Brain pericyte (primary cell): ENCODE measurements around the gene HLA-DRB1.
"Not testable (repeated sequence)": the region's sequence is repeated elsewhere in the genome, so short reads cannot be mapped to it uniquely, and the experiment has no call there.

Source experiments
- DNase-seq: peaks from one replicate; pipeline ENCODE4 v3.0.0-alpha.2; 2012; ENCODE audit warnings: low read depth, low spot score

HLA-DRB1 gene

GRCh38 chr6:32609731-32610640, 20.3 kb upstream of the HLA-DRB1 start:
- peak; percentile 84 for DNase-seq

GRCh38 chr6:32609391-32609730, 19.7 kb upstream of the HLA-DRB1 start:
- DNase-seq: no peak

DNA sequence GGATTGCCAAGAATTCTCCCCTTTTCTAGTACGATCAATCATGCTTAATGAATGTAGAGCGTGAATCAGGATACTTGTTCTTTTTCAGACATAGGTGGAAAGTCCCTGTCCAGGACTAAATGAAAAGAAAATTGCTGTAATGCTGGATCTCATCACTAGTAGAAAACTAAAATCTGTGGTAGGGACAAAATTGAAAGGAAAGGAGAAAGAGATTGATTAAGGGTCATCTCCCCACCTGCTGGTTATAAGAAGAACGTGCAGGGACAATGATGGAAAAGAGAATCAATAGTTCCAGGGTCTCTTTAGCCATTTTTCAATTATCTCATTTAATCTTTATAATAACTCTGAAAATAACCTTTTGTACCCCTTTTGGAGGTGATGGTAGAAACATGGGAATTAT, 18.7 kb upstream of the HLA-DRB1 start:
- DNase-seq: no peak

- DNase-seq: no peak
These were observed 18.3 kb upstream of the HLA-DRB1 start for GRCh38 chr6:32607988-32608298.

DNA sequence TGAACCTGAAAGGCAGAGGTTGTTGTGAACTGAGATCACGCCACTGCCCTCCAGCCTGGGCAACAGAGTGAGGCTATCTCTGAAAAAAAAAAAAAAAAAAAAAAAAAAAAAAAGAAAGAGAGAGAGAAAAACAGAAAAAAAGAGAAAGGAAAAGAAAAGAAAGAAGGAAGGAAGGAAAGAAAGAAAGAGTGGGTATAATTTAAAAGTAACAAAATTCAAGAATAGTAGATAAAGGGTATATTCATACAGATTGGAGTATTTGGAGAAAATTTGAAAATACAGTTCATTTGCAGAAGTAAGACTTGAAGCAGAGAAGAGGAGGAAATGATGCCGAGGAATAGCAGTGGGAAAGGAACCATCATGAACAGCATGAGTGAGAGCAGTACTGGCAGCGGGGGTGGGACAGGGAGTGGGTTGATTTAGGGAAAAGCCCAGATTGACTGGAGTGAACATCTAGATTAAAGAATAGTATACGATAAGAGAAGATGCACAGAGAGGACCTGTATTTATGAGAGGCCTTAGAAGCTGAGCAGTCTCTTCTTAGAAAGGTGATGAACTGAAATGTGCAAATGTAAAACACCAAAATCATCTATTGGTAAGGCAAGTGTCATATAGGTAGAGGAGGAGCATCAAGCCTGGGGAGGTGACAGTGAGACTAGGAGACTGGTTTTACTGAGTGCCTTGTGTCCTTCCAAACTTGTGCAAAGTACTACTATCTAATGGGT, 17.8 kb upstream of the HLA-DRB1 start:
- no peak for DNase-seq

DNA sequence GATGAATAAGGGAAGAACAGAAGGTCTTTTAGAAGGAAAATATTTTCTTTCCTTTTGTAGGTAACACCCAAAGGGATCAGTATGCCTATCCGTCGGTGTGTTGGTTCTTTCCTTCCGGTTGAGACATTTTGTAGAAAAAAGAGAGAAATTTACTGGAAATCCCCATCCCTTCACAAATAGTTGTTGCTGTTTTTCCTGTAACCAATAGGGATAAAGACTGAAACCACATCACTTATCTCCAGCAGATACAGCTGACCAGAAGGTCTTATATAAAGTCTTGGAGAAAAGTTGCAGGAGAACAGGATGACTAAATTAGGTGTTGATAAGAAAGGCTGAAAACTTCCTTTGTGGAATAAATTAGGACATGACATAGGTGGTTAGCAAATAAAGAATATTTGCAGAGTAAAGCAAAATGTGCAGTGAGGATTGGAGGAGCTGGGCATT, 14.8 kb upstream of the HLA-DRB1 start:
- DNase-seq: no peak

- DNase-seq: no peak
These were observed 14.2 kb upstream of the HLA-DRB1 start for GRCh38 chr6:32603888-32604287.

DNA sequence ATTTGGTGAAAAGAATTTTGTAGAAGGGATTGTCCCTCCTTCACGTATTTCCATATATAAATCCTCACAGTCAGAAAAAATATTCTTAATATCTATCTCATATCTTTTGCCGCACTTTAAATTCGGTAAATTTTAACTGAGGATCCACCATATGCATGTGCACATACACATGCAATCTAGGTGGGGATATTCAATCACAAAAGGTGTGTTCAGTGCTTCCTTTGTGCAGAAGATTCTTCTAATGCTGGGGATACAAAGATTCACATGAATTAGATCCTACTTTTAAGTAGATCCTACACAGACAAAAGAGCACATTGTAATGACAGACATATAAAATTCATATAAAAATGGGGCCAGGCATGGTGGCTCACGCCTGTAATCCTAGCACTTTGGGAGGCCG, 13.6 kb upstream of the HLA-DRB1 start:
- no peak for DNase-seq

DNA sequence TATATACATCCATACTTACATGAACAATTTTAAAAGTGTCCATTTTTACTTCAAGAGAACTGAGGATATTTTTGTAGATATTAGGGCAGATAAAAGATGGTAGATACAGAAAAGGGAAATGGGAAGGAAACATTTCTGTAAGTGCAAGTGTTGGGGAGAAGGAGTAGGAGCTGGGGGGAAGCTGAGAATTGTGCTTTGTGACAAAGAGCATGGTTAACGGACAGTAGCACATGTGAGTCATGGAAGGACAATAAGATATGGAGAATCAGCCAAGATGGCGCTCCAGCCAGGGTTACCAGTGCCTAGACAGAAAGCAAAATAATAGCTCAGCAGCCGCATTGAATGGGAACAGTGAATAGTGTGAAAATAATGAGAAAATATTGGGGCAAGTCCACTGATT, 12.7 kb upstream of the HLA-DRB1 start:
- DNase-seq: no peak

DNA sequence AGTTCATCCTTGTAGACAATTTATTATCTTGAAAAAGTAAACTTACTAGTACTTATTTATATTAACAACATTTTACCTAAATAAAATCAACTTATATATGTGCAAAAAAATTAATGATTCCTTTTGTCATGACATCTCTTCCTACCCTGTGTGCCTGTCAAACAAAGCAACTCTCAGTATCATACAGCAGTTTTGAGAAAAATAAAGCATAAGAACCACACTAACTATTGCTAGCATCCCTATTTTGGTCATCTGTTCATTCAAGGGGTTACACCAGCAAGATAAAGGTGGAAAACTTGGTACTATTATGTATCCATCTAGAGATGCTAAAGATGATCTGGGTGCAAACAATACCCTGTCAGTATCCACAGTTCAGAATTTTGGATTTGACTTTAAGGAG, 7.4 kb upstream of the HLA-DRB1 start:
- no peak for DNase-seq

DNA sequence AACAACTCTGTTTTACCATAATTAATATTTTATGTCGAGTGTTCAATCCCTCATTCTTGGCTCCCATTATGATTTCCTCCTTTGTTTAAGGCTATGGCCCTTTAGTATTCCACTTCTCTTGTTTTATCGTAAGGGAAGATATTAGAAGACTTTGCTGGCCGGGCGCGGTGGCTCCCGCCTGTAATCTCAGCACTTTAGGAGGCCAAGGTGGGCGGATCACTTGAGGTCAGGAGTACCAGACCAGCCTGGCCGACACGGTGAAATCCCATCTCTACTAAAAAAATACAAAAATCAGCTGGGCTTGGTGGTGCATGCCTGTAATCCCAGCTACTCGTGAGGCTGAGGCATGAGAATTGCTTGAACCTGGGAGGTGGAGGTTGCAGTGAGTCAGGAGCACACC, 1.1 kb upstream of the HLA-DRB1 start:
- not testable (repeated sequence) for DNase-seq

- no peak for DNase-seq
These were observed 1.5 kb downstream of the HLA-DRB1 start for GRCh38 chr6:32588156-32588555.

GRCh38 chr6:32583527-32583898, 6.1 kb downstream of the HLA-DRB1 start:
- no peak for DNase-seq

GRCh38 chr6:32581315-32582095, 8.1 kb downstream of the HLA-DRB1 start:
- DNase-seq: no peak

DNA sequence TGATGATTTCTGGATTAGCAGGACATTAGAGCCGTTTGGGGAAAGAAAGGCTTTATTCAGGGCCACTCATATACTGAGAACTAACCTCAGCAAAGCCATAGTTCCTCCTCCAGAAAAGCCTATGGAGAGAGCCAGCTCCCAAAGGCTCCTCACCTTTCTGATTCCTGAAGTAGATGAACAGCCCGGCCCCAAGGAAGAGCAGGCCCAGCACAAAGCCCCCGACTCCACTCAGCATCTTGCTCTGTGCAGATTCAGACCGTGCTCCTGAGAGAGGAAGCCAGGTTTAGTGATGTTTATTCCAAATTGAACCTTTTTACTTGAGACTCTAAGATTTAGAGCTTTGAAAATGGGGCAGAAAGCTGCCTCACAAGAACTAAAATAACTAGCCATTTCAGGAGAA, 9.1 kb downstream of the HLA-DRB1 start:
- no peak for DNase-seq

DNA sequence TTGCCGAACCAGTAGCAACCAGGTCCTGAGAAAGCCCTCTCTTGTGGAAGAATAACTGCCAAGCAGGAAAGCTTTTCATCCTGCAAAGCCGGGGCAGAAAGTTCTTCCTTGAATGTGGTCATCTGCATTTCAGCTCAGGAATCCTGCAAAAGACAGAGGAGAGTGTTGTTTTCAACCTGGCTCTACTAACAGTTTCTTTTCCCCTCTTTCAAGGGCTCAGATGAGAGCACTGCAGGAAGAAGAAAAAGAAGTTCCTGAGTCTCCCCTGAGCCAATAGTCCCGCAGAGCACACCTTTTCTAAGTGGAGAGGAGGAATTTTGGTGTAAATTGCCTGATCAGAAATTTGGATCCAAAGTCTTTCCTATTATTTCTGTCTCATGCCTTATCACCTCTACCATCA, 10.7 kb downstream of the HLA-DRB1 start:
- DNase-seq: no peak

DNA sequence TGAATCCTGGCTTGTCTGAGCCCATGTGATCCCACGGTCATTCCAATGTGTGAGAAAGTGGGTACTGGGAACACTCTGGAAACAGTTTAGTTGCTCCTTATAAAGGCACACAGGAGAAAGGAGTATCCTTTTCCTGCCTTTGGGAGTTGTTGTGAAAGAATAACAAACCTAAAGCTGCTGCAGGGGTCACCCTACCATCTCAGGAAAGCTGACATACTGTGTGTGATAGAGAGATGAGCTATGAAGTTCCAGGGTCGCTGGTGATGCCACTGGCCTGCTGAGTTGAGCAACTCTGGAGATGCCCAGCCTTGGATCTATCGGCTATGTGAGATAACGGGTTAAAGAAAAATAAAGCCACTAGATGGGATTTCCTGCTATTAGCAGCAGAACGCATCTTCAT, 12.2 kb downstream of the HLA-DRB1 start:
- not testable (repeated sequence) for DNase-seq

- DNase-seq: no peak
These were observed 13.4 kb downstream of the HLA-DRB1 start for GRCh38 chr6:32576250-32576649.

GRCh38 chr6:32570363-32570905, 19.2 kb downstream of the HLA-DRB1 start:
- DNase-seq: no peak

- DNase-seq: no peak
These were observed 21.1 kb downstream of the HLA-DRB1 start for GRCh38 chr6:32568561-32568960.

DNA sequence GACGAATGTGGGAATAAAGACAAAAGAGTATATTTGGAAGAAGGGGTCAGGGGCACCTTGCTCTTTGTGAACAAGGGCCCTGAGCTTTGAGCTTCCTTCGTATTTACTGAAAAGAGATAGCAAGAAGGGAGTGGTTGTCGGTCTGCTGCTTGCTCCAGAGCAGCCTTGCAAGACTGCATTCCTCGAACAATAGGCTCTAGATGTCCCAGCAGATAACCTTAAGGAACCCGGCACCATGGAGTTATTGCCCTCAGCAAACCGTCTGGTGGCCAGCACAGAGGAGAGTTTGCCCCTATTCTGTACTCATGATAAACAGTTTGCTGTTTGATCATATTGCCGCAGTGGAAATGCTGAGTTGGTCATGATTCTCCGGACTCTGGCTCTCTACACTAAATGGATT, 22.7 kb downstream of the HLA-DRB1 start:
- DNase-seq: no peak

GRCh38 chr6:32565511-32565910, 24.1 kb downstream of the HLA-DRB1 start:
- DNase-seq: no peak
